Astrocyte of the cerebellum (primary cell): ENCODE measurements around the gene SGIP1.

ENCODE experiments used
- DNase-seq: peaks from one replicate; pipeline ENCODE4 v3.0.0-alpha.2; 2011; ENCODE audit warnings: low read depth
- H3K4me3 ChIP-seq: 2 replicates; pipeline ENCODE4 v1.5.1; 2011; ENCODE audit warnings: mild to moderate bottlenecking, low read depth, low read length, moderate library complexity
- in situ Hi-C: cut with HindIII; loops from 2 replicates; pipeline ENCODE4 v1.10.0; 2017; ENCODE audit warnings: low sequenced_read_pairs
- TF ChIP-seq, protein P1 (sequence below): IDR thresholded peaks from 2 replicates; pipeline ENCODE4 v1.5.1; 2012; ENCODE audit warnings: low read length, low read depth, moderate library complexity, mild to moderate bottlenecking; ENCODE audit errors: missing control alignments

The SGIP1 gene

DNA sequence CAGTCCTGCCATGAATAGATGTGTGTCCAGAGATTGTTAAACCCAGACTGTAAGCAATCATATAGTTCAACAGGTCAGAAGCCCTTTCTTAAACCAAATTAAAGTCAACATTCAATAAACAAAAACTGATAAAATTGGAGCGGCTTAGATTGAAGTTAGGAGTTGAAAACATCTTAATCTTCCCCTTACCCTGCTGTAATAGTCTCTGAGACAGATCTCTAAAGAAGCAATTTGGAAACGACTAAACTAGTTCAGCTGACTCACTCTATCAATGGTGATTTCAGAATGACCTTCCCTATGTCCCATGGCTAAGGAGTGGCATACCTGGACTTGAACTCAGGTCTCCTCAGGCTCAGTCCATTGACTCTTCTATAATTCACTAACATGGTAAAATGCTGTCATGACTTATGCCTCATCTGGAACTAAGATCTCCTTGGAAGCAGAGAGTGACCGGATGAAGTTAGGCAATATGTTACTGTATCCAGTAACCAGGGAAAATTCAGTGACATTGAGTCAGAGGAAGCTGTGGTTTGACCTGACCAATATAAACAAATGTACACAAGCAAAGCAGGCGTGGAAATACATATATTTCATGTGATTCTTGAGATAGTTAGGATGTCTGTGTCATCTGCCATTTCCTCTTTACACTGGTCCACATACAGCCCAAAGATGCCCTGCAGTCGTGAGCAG is 30.1 kb downstream of the SGIP1 start:
- in situ Hi-C loops, result no loop called here
- DNase-seq, result peak; percentile 76
- TF ChIP-seq, protein P1, sequence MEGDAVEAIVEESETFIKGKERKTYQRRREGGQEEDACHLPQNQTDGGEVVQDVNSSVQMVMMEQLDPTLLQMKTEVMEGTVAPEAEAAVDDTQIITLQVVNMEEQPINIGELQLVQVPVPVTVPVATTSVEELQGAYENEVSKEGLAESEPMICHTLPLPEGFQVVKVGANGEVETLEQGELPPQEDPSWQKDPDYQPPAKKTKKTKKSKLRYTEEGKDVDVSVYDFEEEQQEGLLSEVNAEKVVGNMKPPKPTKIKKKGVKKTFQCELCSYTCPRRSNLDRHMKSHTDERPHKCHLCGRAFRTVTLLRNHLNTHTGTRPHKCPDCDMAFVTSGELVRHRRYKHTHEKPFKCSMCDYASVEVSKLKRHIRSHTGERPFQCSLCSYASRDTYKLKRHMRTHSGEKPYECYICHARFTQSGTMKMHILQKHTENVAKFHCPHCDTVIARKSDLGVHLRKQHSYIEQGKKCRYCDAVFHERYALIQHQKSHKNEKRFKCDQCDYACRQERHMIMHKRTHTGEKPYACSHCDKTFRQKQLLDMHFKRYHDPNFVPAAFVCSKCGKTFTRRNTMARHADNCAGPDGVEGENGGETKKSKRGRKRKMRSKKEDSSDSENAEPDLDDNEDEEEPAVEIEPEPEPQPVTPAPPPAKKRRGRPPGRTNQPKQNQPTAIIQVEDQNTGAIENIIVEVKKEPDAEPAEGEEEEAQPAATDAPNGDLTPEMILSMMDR, result no peak
- no peak overlapping the region for H3K4me3 ChIP-seq

DNA sequence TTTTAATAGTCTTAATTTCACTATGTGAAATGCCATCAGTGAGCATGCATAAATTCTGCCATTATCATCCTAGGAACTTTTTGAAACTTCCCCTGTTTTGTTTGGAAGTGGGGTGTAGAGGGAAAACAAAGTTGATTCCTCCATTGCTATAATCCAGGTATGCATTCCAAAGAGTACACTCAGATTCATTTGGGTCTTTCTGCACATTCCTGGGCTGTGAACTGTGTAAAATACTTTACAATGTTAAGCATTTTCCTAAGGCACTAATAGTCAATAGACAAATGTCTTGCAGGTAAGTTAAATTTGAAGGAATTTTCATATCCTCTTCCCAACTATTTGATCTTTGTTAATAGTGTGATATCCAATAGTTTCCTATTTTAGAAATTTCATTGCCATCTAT is 36.2 kb downstream of the SGIP1 start:
- H3K4me3 ChIP-seq, result no peak overlapping the region
- no peak for DNase-seq
- in situ Hi-C loops, result no loop called here
- TF ChIP-seq, protein P1, result no peak

DNA sequence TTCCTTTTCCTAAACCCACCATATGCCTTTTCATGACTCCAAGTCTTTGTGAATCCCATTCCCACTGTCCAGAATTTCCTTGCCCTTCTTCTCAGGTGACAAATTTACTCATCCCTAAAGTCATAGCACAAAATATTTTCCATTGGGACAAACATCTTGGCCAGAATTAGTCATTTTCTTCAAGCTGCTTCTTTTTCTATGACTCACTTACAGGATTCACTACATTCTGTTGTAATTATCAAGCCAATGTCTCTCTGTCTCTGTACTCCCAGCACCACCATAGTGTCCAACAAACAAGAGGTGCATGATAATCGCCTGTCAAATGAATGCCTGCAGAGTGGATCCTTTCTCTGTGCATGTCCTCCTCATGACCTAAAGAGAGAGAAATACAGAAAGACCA is 37.8 kb downstream of the SGIP1 start:
- in situ Hi-C loops, result no loop called here
- TF ChIP-seq, protein P1, result no peak
- H3K4me3 ChIP-seq, result no peak overlapping the region
- DNase-seq, result no peak

DNA sequence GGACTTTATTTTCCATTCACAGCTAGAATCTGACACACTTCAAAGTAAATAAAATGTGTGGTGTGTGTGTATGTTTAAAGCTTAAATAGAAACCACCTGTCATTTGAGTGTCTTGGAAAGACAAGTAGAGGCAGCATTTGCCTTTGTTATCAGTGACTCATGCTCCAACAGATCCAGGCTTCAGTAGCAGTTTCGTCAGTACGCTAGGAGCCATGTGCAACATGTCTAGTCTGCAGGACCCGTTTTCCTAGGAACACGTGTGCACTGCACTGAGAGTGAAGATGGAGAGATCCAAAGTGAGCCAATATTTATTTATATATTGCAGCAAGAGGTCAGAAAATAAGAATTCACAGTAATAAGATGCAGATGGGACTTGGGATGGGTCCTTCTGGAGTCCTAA is 41.8 kb downstream of the SGIP1 start:
- no peak for DNase-seq
- TF ChIP-seq, protein P1, result no peak
- in situ Hi-C loops, result no loop called here
- H3K4me3 ChIP-seq, result no peak overlapping the region

DNA sequence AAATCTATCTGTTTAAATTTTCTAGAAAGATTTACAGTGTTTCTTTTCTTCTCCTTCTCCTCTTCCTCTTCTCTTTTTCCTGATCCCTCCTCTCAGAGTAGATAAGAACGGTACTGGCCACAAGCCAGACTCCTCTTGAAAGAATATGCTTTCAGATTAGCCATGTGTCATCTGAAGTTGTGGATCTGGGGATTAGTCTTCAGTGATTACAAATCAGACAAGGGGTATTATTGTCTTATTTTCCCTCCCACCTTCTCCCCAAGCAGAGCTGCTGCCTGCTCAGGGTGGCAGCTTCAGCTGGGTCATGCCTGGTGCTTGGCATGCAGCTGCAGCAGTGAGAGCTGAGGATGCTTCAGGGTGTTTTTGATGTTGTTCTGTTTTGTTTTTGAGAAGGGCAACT is 42.7 kb downstream of the SGIP1 start:
- DNase-seq, result no peak
- no peak overlapping the region for H3K4me3 ChIP-seq
- TF ChIP-seq, protein P1, result no peak
- in situ Hi-C loops, result no loop called here

DNA sequence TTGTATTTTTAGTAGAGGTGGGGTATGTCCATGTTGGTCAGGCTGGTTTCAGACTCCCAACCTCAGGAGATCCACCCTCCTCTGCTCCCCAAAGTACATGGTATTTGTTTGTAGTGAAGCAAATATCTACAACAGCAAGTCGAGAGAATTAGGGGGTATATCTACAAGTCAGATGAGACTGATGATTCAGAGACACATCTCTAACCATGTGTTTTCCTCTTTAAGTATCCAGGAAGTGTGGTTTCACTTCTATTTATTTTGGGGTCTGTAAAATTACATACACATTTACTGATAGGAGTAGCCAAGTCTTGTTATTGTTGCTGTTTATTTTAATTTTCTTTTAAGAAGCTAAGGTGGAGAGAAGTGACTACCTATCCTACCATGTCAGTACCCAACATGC is 44.9 kb downstream of the SGIP1 start:
- TF ChIP-seq, protein P1, result no peak
- in situ Hi-C loops, result no loop called here
- no peak overlapping the region for H3K4me3 ChIP-seq
- DNase-seq, result no peak

DNA sequence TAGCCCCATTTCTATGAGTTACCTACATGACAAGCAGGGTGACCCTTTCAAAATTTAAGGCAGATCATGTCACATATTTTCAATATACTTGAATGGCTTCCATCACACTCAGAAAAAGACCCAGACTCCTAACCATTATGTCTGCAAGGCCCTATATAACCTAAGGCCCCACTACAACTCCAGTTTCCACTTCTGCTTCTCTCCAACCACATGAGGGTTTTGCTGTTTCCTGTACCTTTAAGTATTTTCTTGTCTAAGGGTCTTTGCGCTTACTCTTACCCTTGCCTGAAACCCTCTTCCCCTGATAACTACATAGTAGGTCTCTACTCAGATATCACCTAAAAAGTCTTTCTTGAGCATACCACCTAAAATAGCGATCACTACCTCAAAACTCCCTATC is 46.1 kb downstream of the SGIP1 start:
- in situ Hi-C loops, result no loop called here
- no peak overlapping the region for H3K4me3 ChIP-seq
- DNase-seq, result no peak
- TF ChIP-seq, protein P1, result no peak
